WTC11 (cell line): ENCODE measurements around the gene SMARCA4. TPM values are rescaled to one million over a fixed set of nuclear protein-coding genes. Genes with fewer than 3 reads are reported as not detected.

Source experiments
- CREB1 ChIP-seq: sonication (generic); formaldehyde crosslinking; IDR thresholded peaks from 2 replicates; pipeline ENCODE4 v1.8.0; 2023; ENCODE audit warnings: mild to moderate bottlenecking, missing genetic modification reagents
- ETV6 ChIP-seq: sonication (generic); formaldehyde crosslinking; IDR thresholded peaks from 2 replicates; pipeline ENCODE4 v1.8.1; 2022; ENCODE audit warnings: mild to moderate bottlenecking, missing genetic modification reagents
- FOXP1 ChIP-seq: sonication (generic); formaldehyde crosslinking; IDR thresholded peaks from 2 replicates; pipeline ENCODE4 v1.8.0; 2022; ENCODE audit warnings: missing genetic modification reagents, mild to moderate bottlenecking, moderate library complexity, borderline replicate concordance
- HMGA2 ChIP-seq: fragments of 250-450 bp; sonication (Bioruptor Pico); IDR thresholded peaks from 2 replicates; pipeline ENCODE4 v1.4.0; 2021; ENCODE audit warnings: mild to moderate bottlenecking, moderate library complexity
- MYBL2 ChIP-seq: sonication (generic); formaldehyde crosslinking; IDR thresholded peaks from 2 replicates; pipeline ENCODE4 v1.8.1; 2023; ENCODE audit warnings: mild to moderate bottlenecking, moderate library complexity, missing genetic modification reagents
- NFE2L1 ChIP-seq: sonication (generic); formaldehyde crosslinking; IDR thresholded peaks from 2 replicates; pipeline ENCODE4 v1.8.1; 2023; ENCODE audit warnings: missing genetic modification reagents
- NFYB ChIP-seq: sonication (generic); formaldehyde crosslinking; conservative IDR thresholded peaks from 2 replicates; pipeline ENCODE4 v1.8.0; 2022; ENCODE audit warnings: low read depth, missing genetic modification reagents
- PRRX2 ChIP-seq: fragments of 250-450 bp; sonication (Bioruptor Pico); IDR thresholded peaks from 2 replicates; pipeline ENCODE4 v1.8.0; 2021; ENCODE audit warnings: mild to moderate bottlenecking
- RELA ChIP-seq: sonication (generic); formaldehyde crosslinking; IDR thresholded peaks from 2 replicates; pipeline ENCODE4 v1.8.1; 2022; ENCODE audit warnings: missing genetic modification reagents, mild to moderate bottlenecking, borderline replicate concordance
- SOX15 ChIP-seq: fragments of 250-450 bp; sonication (Bioruptor Pico); IDR thresholded peaks from 2 replicates; pipeline ENCODE4 v1.9.0; 2021; ENCODE audit warnings: mild to moderate bottlenecking
- SP1 ChIP-seq: sonication (generic); formaldehyde crosslinking; conservative IDR thresholded peaks from 2 replicates; pipeline ENCODE4 v1.8.1; 2022; ENCODE audit warnings: missing genetic modification reagents
- TCF7 ChIP-seq: sonication (generic); formaldehyde crosslinking; IDR thresholded peaks from 2 replicates; pipeline ENCODE4 v1.8.0; 2022; ENCODE audit warnings: mild to moderate bottlenecking, low read depth, missing genetic modification reagents, moderate library complexity
- TEAD1 ChIP-seq: sonication (generic); formaldehyde crosslinking; IDR thresholded peaks from 2 replicates; pipeline ENCODE4 v1.8.0; 2022; ENCODE audit warnings: mild to moderate bottlenecking, missing genetic modification reagents
- ZBTB21 ChIP-seq: sonication (generic); formaldehyde crosslinking; IDR thresholded peaks from 2 replicates; pipeline ENCODE4 v1.8.1; 2023; ENCODE audit warnings: mild to moderate bottlenecking, missing genetic modification reagents, borderline replicate concordance
- ZNF121 ChIP-seq: sonication (generic); formaldehyde crosslinking; IDR thresholded peaks from 2 replicates; pipeline ENCODE4 v1.8.0; 2023; ENCODE audit warnings: missing genetic modification reagents
- ZNF232 ChIP-seq: sonication (generic); formaldehyde crosslinking; IDR thresholded peaks from 2 replicates; pipeline ENCODE4 v1.8.0; 2022; ENCODE audit warnings: mild to moderate bottlenecking, missing genetic modification reagents
- ZNF396 ChIP-seq: fragments of 250-450 bp; sonication (Bioruptor Pico); IDR thresholded peaks from 2 replicates; pipeline ENCODE4 v1.8.0; 2021; ENCODE audit warnings: mild to moderate bottlenecking, moderate library complexity, borderline replicate concordance
- ZNF416 ChIP-seq: fragments of 250-450 bp; sonication (Bioruptor Pico); IDR thresholded peaks from 2 replicates; pipeline ENCODE4 v1.9.0; 2021; ENCODE audit warnings: mild to moderate bottlenecking, inconsistent platforms
- ZNF671 ChIP-seq: fragments of 250-450 bp; sonication (Bioruptor Pico); IDR thresholded peaks from 2 replicates; pipeline ENCODE4 v1.8.0; 2021; ENCODE audit warnings: mild to moderate bottlenecking
- total RNA-seq: library from RNA; stranded (reverse); gene quantifications from 3 replicates; pipeline ENCODE4 v1.2.3, GENCODE V29; 2021
- TF ChIP-seq, protein P1 (sequence below): sonication (generic); formaldehyde crosslinking; IDR thresholded peaks from 2 replicates; pipeline ENCODE4 v1.8.0; 2022; ENCODE audit warnings: mild to moderate bottlenecking, missing genetic modification reagents
- TF ChIP-seq, protein P2 (sequence below): sonication (generic); formaldehyde crosslinking; conservative IDR thresholded peaks from 2 replicates; pipeline ENCODE4 v1.8.1; 2022; ENCODE audit warnings: mild to moderate bottlenecking, missing genetic modification reagents
- TF ChIP-seq, protein P3 (sequence below): sonication (generic); formaldehyde crosslinking; IDR thresholded peaks from 2 replicates; pipeline ENCODE4 v1.8.1; 2022; ENCODE audit warnings: missing genetic modification reagents, borderline replicate concordance
- TF ChIP-seq, protein P4 (sequence below): fragments of 250-450 bp; sonication (Bioruptor Pico); IDR thresholded peaks from 2 replicates; pipeline ENCODE4 v1.9.0; 2021; ENCODE audit warnings: mild to moderate bottlenecking
- TF ChIP-seq, protein P5 (sequence below): sonication (generic); formaldehyde crosslinking; IDR thresholded peaks from 2 replicates; pipeline ENCODE4 v1.8.0; 2023; ENCODE audit warnings: missing genetic modification reagents, mild to moderate bottlenecking, borderline replicate concordance
- TF ChIP-seq, protein P6 (sequence below): fragments of 250-450 bp; sonication (Bioruptor Pico); IDR thresholded peaks from 2 replicates; pipeline ENCODE4 v1.9.0; 2021; ENCODE audit warnings: mild to moderate bottlenecking, borderline replicate concordance
- TF ChIP-seq, protein P7 (sequence below): sonication (generic); formaldehyde crosslinking; IDR thresholded peaks from 2 replicates; pipeline ENCODE4 v1.8.0; 2022; ENCODE audit warnings: mild to moderate bottlenecking, missing genetic modification reagents
- TF ChIP-seq, protein P8 (sequence below): sonication (generic); formaldehyde crosslinking; IDR thresholded peaks from 2 replicates; pipeline ENCODE4 v1.8.1; 2022; ENCODE audit warnings: mild to moderate bottlenecking, missing genetic modification reagents, moderate library complexity, borderline replicate concordance

Gene SMARCA4
- total RNA-seq, 1 experiment from 2014 or later = 295 TPM

DNA sequence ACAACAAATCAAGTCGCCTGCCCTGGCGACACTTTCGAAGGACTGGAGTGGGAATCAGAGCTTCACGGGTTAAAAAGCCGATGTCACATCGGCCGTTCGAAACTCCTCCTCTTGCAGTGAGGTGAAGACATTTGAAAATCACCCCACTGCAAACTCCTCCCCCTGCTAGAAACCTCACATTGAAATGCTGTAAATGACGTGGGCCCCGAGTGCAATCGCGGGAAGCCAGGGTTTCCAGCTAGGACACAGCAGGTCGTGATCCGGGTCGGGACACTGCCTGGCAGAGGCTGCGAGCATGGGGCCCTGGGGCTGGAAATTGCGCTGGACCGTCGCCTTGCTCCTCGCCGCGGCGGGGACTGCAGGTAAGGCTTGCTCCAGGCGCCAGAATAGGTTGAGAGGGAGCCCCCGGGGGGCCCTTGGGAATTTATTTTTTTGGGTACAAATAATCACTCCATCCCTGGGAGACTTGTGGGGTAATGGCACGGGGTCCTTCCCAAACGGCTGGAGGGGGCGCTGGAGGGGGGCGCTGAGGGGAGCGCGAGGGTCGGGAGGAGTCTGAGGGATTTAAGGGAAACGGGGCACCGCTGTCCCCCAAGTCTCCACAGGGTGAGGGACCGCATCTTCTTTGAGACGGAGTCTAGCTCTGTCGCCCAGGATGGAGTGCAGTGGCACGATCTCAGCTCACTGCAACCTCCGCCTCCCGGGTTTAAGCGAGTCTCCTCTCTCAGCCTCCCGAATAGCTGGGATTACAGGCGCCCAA lies 128.6 kb downstream of the SMARCA4 start, which contains the start of gene LDLR (continued):
- TF ChIP-seq, protein P1, sequence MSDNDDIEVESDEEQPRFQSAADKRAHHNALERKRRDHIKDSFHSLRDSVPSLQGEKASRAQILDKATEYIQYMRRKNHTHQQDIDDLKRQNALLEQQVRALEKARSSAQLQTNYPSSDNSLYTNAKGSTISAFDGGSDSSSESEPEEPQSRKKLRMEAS = no peak; the same call in 1 of the 2 replicates
- TF ChIP-seq, protein P2, sequence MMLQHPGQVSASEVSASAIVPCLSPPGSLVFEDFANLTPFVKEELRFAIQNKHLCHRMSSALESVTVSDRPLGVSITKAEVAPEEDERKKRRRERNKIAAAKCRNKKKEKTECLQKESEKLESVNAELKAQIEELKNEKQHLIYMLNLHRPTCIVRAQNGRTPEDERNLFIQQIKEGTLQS (CRISPR knock-in tag) = no peak
- TF ChIP-seq ZNF396 (CRISPR knock-in tag) (no peak), TCF7 (CRISPR knock-in tag) (no peak), ETV6 (CRISPR knock-in tag) (peak; percentile 54; the same call in 1 of the 2 replicates), NFE2L1 (CRISPR knock-in tag) (no peak), ZNF416 (CRISPR knock-in tag) (0 out of 2 replicates have a peak, but pooled peaks have one; percentile 2), RELA (no peak), ZBTB21 (CRISPR knock-in tag) (no peak), SP1 (CRISPR knock-in tag) (peak; percentile 78), CREB1 (CRISPR knock-in tag) (no peak), HMGA2 (CRISPR knock-in tag) (no peak), ZNF671 (CRISPR knock-in tag) (no peak), MYBL2 (CRISPR knock-in tag) (peak; percentile 96; the same call in 1 of the 2 replicates), NFYB (CRISPR knock-in tag) (no peak), ZNF121 (CRISPR knock-in tag) (no peak), TEAD1 (CRISPR knock-in tag) (peak; percentile 73; the same call in 1 of the 2 replicates), FOXP1 (no peak), ZNF232 (no peak), PRRX2 (no peak), SOX15 (CRISPR knock-in tag) (no peak)
- TF ChIP-seq, protein P3, sequence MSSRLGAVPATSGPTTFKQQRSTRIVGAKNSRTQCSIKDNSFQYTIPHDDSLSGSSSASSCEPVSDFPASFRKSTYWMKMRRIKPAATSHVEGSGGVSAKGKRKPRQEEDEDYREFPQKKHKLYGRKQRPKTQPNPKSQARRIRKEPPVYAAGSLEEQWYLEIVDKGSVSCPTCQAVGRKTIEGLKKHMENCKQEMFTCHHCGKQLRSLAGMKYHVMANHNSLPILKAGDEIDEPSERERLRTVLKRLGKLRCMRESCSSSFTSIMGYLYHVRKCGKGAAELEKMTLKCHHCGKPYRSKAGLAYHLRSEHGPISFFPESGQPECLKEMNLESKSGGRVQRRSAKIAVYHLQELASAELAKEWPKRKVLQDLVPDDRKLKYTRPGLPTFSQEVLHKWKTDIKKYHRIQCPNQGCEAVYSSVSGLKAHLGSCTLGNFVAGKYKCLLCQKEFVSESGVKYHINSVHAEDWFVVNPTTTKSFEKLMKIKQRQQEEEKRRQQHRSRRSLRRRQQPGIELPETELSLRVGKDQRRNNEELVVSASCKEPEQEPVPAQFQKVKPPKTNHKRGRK (CRISPR knock-in tag) = no peak
- TF ChIP-seq, protein P4, sequence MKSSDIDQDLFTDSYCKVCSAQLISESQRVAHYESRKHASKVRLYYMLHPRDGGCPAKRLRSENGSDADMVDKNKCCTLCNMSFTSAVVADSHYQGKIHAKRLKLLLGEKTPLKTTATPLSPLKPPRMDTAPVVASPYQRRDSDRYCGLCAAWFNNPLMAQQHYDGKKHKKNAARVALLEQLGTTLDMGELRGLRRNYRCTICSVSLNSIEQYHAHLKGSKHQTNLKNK (CRISPR knock-in tag) = no peak
- TF ChIP-seq, protein P5, sequence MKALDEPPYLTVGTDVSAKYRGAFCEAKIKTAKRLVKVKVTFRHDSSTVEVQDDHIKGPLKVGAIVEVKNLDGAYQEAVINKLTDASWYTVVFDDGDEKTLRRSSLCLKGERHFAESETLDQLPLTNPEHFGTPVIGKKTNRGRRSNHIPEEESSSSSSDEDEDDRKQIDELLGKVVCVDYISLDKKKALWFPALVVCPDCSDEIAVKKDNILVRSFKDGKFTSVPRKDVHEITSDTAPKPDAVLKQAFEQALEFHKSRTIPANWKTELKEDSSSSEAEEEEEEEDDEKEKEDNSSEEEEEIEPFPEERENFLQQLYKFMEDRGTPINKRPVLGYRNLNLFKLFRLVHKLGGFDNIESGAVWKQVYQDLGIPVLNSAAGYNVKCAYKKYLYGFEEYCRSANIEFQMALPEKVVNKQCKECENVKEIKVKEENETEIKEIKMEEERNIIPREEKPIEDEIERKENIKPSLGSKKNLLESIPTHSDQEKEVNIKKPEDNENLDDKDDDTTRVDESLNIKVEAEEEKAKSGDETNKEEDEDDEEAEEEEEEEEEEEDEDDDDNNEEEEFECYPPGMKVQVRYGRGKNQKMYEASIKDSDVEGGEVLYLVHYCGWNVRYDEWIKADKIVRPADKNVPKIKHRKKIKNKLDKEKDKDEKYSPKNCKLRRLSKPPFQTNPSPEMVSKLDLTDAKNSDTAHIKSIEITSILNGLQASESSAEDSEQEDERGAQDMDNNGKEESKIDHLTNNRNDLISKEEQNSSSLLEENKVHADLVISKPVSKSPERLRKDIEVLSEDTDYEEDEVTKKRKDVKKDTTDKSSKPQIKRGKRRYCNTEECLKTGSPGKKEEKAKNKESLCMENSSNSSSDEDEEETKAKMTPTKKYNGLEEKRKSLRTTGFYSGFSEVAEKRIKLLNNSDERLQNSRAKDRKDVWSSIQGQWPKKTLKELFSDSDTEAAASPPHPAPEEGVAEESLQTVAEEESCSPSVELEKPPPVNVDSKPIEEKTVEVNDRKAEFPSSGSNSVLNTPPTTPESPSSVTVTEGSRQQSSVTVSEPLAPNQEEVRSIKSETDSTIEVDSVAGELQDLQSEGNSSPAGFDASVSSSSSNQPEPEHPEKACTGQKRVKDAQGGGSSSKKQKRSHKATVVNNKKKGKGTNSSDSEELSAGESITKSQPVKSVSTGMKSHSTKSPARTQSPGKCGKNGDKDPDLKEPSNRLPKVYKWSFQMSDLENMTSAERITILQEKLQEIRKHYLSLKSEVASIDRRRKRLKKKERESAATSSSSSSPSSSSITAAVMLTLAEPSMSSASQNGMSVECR (CRISPR knock-in tag) = peak; percentile 32; the same call in 1 of the 2 replicates
- TF ChIP-seq, protein P6, sequence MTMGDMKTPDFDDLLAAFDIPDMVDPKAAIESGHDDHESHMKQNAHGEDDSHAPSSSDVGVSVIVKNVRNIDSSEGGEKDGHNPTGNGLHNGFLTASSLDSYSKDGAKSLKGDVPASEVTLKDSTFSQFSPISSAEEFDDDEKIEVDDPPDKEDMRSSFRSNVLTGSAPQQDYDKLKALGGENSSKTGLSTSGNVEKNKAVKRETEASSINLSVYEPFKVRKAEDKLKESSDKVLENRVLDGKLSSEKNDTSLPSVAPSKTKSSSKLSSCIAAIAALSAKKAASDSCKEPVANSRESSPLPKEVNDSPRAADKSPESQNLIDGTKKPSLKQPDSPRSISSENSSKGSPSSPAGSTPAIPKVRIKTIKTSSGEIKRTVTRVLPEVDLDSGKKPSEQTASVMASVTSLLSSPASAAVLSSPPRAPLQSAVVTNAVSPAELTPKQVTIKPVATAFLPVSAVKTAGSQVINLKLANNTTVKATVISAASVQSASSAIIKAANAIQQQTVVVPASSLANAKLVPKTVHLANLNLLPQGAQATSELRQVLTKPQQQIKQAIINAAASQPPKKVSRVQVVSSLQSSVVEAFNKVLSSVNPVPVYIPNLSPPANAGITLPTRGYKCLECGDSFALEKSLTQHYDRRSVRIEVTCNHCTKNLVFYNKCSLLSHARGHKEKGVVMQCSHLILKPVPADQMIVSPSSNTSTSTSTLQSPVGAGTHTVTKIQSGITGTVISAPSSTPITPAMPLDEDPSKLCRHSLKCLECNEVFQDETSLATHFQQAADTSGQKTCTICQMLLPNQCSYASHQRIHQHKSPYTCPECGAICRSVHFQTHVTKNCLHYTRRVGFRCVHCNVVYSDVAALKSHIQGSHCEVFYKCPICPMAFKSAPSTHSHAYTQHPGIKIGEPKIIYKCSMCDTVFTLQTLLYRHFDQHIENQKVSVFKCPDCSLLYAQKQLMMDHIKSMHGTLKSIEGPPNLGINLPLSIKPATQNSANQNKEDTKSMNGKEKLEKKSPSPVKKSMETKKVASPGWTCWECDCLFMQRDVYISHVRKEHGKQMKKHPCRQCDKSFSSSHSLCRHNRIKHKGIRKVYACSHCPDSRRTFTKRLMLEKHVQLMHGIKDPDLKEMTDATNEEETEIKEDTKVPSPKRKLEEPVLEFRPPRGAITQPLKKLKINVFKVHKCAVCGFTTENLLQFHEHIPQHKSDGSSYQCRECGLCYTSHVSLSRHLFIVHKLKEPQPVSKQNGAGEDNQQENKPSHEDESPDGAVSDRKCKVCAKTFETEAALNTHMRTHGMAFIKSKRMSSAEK (CRISPR knock-in tag) = no peak
- TF ChIP-seq, protein P7, sequence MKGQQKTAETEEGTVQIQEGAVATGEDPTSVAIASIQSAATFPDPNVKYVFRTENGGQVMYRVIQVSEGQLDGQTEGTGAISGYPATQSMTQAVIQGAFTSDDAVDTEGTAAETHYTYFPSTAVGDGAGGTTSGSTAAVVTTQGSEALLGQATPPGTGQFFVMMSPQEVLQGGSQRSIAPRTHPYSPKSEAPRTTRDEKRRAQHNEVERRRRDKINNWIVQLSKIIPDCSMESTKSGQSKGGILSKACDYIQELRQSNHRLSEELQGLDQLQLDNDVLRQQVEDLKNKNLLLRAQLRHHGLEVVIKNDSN (CRISPR knock-in tag) = 0 out of 2 replicates have a peak, but pooled peaks have one; percentile 16
- TF ChIP-seq, protein P8, sequence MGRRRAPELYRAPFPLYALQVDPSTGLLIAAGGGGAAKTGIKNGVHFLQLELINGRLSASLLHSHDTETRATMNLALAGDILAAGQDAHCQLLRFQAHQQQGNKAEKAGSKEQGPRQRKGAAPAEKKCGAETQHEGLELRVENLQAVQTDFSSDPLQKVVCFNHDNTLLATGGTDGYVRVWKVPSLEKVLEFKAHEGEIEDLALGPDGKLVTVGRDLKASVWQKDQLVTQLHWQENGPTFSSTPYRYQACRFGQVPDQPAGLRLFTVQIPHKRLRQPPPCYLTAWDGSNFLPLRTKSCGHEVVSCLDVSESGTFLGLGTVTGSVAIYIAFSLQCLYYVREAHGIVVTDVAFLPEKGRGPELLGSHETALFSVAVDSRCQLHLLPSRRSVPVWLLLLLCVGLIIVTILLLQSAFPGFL (CRISPR knock-in tag) = no peak
